Mesothelial cell of epicardium (in vitro differentiated cells): ENCODE results near the gene PON1. TPM values are rescaled to one million over a fixed set of nuclear protein-coding genes. Genes with fewer than 3 reads are reported as not detected.

Experiments used
- DNase-seq, 2 experiments: peaks; one replicate each; pipeline ENCODE4 v3.0.0; 2021; ENCODE audit warnings: low spot score in 2 of 2; ENCODE audit not compliant: unreplicated experiment in 2 of 2
- H3K27ac Mint-ChIP-seq: 2 replicates; pipeline ENCODE4 v1.8.0; 2021; ENCODE audit warnings: mixed read lengths
- H3K27me3 Mint-ChIP-seq: 2 replicates; pipeline ENCODE4 v1.8.0; 2021; ENCODE audit warnings: low read depth, mixed read lengths
- H3K36me3 Mint-ChIP-seq: 2 replicates; pipeline ENCODE4 v1.8.0; 2021; ENCODE audit warnings: mixed read lengths
- H3K4me1 Mint-ChIP-seq: 2 replicates; pipeline ENCODE4 v1.8.0; 2021; ENCODE audit warnings: mixed read lengths
- H3K4me3 Mint-ChIP-seq: 2 replicates; pipeline ENCODE4 v1.8.0; 2021; ENCODE audit warnings: mild to moderate bottlenecking, moderate library complexity, mixed read lengths
- H3K9me3 Mint-ChIP-seq: 2 replicates; pipeline ENCODE4 v1.8.0; 2021; ENCODE audit warnings: mixed read lengths
- CTCF ChIP-seq: fragments of 200-600 bp; sonication (generic); IDR thresholded peaks from one replicate; pipeline ENCODE4 v1.5.0; 2021; ENCODE audit warnings: antibody characterized with exemption; ENCODE audit not compliant: unreplicated experiment
- total RNA-seq: library from RNA; stranded (reverse); gene quantifications from 3 replicates; pipeline ENCODE4 v1.2.1, GENCODE V29; 2021

Gene PON1
- total RNA-seq, 1 donor from 2014 or later = not detected

GRCh38 chr7:95265634-95266033, 58.7 kb downstream of the PON1 start:
- DNase-seq = no peak
- no peaks in the 10 kb centered on the region for H3K27me3 Mint-ChIP-seq
- peaks cover 5% of the 10 kb centered on the region for H3K36me3 Mint-ChIP-seq
- TF ChIP-seq CTCF = no peak
- no peak overlapping the region for H3K4me3 Mint-ChIP-seq
- no peak overlapping the region for H3K27ac Mint-ChIP-seq
- H3K9me3 Mint-ChIP-seq = no peaks in the 10 kb centered on the region
- H3K4me1 Mint-ChIP-seq = peaks cover 4% of the 10 kb centered on the region

- peaks cover 2% of the 10 kb centered on the region for H3K36me3 Mint-ChIP-seq
- H3K9me3 Mint-ChIP-seq = no peaks in the 10 kb centered on the region
- H3K27ac Mint-ChIP-seq = peak overlapping the region; percentile 31
- no peak for DNase-seq
- no peak for TF ChIP-seq CTCF
- no peaks in the 10 kb centered on the region for H3K27me3 Mint-ChIP-seq
- peaks cover 6% of the 10 kb centered on the region for H3K4me1 Mint-ChIP-seq
- no peak overlapping the region for H3K4me3 Mint-ChIP-seq
Observed at GRCh38 chr7:95264363-95264891, 59.9 kb downstream of the PON1 start.

- no peak for TF ChIP-seq CTCF
- Mint-ChIP-seq H3K36me3 (peaks cover 2% of the 10 kb centered on the region), H3K9me3 (no peaks in the 10 kb centered on the region), H3K4me3 (no peak overlapping the region), H3K4me1 (peaks cover 7% of the 10 kb centered on the region), H3K27ac (no peak overlapping the region), H3K27me3 (no peaks in the 10 kb centered on the region)
- no peak for DNase-seq
Observed at GRCh38 chr7:95263785-95264362, 60.5 kb downstream of the PON1 start.

- no peak for DNase-seq
- TF ChIP-seq CTCF = no peak
- peaks cover 4% of the 10 kb centered on the region for H3K36me3 Mint-ChIP-seq
- H3K4me3 Mint-ChIP-seq = no peak overlapping the region
- H3K4me1 Mint-ChIP-seq = peaks cover 7% of the 10 kb centered on the region
- H3K27ac Mint-ChIP-seq = no peak overlapping the region
- H3K9me3 Mint-ChIP-seq = no peaks in the 10 kb centered on the region
- no peaks in the 10 kb centered on the region for H3K27me3 Mint-ChIP-seq
Observed at GRCh38 chr7:95262875-95263274, 61.5 kb downstream of the PON1 start.

- H3K9me3 Mint-ChIP-seq = no peaks in the 10 kb centered on the region
- no peak for TF ChIP-seq CTCF
Observed at GRCh38 chr7:95261895-95262415, 62.4 kb downstream of the PON1 start.

More at GRCh38 chr7:95261895-95262415, 62.4 kb downstream of the PON1 start:
- Mint-ChIP-seq H3K36me3 (peaks cover 4% of the 10 kb centered on the region), H3K4me3 (no peak overlapping the region), H3K27me3 (no peaks in the 10 kb centered on the region), H3K4me1 (peaks cover 7% of the 10 kb centered on the region), H3K27ac (no peak overlapping the region)
- DNase-seq = no peak
